DND-41 (cell line): Measurements from ENCODE around the gene GTSE1.

Experiments
- ATAC-seq: fragments of 200-7000 bp; cut with Tn5 transposase; 3 replicates; pipeline ENCODE4 v1.9.1; 2021; ENCODE audit warnings: low read depth; ENCODE audit not compliant: insufficient read depth
- DNase-seq: peaks from one replicate; pipeline ENCODE4 v3.0.0-alpha.2; 2020
- H2AFZ ChIP-seq: 2 replicates; pipeline ENCODE4 v1.6.0; 2012; ENCODE audit warnings: low read depth, low read length
- H3K27ac ChIP-seq: 2 replicates; pipeline ENCODE4 v1.5.1; 2012; ENCODE audit warnings: low read length, inconsistent platforms
- H3K27me3 ChIP-seq: fragments of 200-600 bp; sonication (generic); 2 replicates; pipeline ENCODE4 v1.6.0; 2012; ENCODE audit warnings: low read length, mild to moderate bottlenecking, inconsistent platforms; ENCODE audit not compliant: insufficient read depth, poor library complexity
- H3K36me3 ChIP-seq: 2 replicates; pipeline ENCODE4 v1.5.1; 2012; ENCODE audit warnings: low read length, inconsistent platforms; ENCODE audit not compliant: insufficient read depth
- H3K4me1 ChIP-seq: 2 replicates; pipeline ENCODE4 v1.5.1; 2012; ENCODE audit warnings: mild to moderate bottlenecking, low read length; ENCODE audit not compliant: insufficient read depth
- H3K4me2 ChIP-seq: 2 replicates; pipeline ENCODE4 v1.6.0; 2012; ENCODE audit warnings: mild to moderate bottlenecking, moderate library complexity, low read length, inconsistent platforms; ENCODE audit not compliant: insufficient read depth
- H3K4me3 ChIP-seq, 2 experiments: fragments of 200-600 bp in 1 of 2; shearing (Covaris generic) in 1 of 2; 2 replicates each; pipeline ENCODE4 v1.5.1; 2012 to 2016; ENCODE audit warnings: inconsistent platforms in 2 of 2, low read length in 2 of 2, mild to moderate bottlenecking in 2 of 2, low read depth in 1 of 2, moderate library complexity in 1 of 2
- H3K79me2 ChIP-seq: 2 replicates; pipeline ENCODE4 v1.6.0; 2012; ENCODE audit warnings: low read length, inconsistent platforms; ENCODE audit not compliant: insufficient read depth
- H3K9ac ChIP-seq: 2 replicates; pipeline ENCODE4 v1.6.0; 2012; ENCODE audit warnings: low read depth, mild to moderate bottlenecking, inconsistent platforms, low read length, moderate library complexity
- H3K9me3 ChIP-seq: 2 replicates; pipeline ENCODE4 v1.5.1; 2012; ENCODE audit warnings: low read length, moderate library complexity, mild to moderate bottlenecking, inconsistent platforms; ENCODE audit not compliant: insufficient read depth, severe bottlenecking
- H4K20me1 ChIP-seq: 2 replicates; pipeline ENCODE4 v1.6.0; 2012; ENCODE audit warnings: low read length; ENCODE audit not compliant: insufficient read depth
- EZH2 ChIP-seq: IDR thresholded peaks from 3 replicates; pipeline ENCODE4 v1.6.1; 2012; ENCODE audit warnings: borderline replicate concordance, low read depth, mild to moderate bottlenecking, moderate library complexity, low read length, inconsistent platforms; ENCODE audit not compliant: severe bottlenecking
- TF ChIP-seq, protein P1 (sequence below): IDR thresholded peaks from 2 replicates; pipeline ENCODE4 v1.5.1; 2012; ENCODE audit warnings: borderline replicate concordance, low read length, moderate library complexity, mild to moderate bottlenecking; ENCODE audit not compliant: poor library complexity, severe bottlenecking; ENCODE audit errors: extremely low read depth

The GTSE1 gene

DNA sequence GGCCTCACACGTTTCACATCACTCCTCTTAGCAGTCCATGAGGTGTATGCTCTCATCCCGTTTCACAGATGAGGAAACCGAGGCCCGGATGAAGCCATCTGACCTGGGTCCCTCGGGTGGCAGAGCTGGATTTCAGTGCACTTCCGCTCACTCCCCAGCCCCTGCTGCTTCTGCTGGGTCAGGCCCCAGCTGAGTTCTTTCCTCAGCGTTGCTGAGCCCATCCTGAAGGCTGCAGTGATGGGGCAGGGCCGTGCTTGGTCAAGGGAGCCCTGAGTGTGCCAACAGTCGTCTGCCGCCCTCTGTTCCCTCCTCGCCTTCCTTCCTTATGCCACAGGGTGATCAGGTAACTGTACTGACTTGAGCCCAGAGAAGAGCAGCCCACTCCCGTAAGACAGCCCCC lies 51.0 kb downstream of the GTSE1 start:
- Histone ChIP-seq H3K79me2 (peaks cover 14% of the 10 kb centered on the region; the same call in 1 of the 2 replicates), H3K36me3 (peaks cover 98% of the 10 kb centered on the region), H2AFZ (no peak overlapping the region), H3K4me2 (no peak overlapping the region), H3K9me3 (no peaks in the 10 kb centered on the region), H3K27me3 (no peaks in the 10 kb centered on the region), H3K9ac (no peak overlapping the region), H3K27ac (no peak overlapping the region), H4K20me1 (peaks cover 24% of the 10 kb centered on the region), H3K4me1 (no peaks in the 10 kb centered on the region), H3K4me3 (no peak overlapping the region)
- no peak for DNase-seq
- TF ChIP-seq, protein P1, sequence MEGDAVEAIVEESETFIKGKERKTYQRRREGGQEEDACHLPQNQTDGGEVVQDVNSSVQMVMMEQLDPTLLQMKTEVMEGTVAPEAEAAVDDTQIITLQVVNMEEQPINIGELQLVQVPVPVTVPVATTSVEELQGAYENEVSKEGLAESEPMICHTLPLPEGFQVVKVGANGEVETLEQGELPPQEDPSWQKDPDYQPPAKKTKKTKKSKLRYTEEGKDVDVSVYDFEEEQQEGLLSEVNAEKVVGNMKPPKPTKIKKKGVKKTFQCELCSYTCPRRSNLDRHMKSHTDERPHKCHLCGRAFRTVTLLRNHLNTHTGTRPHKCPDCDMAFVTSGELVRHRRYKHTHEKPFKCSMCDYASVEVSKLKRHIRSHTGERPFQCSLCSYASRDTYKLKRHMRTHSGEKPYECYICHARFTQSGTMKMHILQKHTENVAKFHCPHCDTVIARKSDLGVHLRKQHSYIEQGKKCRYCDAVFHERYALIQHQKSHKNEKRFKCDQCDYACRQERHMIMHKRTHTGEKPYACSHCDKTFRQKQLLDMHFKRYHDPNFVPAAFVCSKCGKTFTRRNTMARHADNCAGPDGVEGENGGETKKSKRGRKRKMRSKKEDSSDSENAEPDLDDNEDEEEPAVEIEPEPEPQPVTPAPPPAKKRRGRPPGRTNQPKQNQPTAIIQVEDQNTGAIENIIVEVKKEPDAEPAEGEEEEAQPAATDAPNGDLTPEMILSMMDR: no peak
- TF ChIP-seq EZH2: no peak
- no peak for ATAC-seq

DNA sequence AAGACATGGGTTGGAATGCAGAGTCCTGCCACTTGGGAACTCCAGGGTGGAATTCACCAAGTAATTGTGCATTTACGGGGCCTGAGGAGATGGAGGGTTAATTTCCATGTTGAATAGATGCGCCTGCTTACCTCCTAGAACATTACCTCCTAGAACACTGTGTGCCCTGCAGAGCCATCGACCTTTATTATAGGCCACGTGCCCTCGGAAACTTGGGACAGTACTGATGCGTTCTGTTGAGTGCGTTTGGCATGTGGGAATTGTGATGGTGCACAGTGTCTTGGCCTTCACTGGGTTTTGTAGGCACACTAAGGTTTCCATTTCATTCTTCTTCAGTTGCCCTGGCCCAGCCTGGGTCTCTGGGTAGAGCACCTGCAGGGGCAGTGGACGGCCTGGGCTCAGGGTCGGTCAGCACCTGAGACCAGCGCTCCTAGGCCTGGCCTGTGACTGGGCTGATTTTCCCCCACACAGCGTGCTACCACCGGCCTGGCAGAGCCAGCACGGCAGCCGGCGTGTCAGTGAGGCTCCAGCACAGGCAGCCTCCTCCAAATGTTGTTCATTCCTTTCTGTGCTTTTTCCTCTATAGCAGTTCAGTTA lies 51.5 kb downstream of the GTSE1 start:
- H3K4me3 ChIP-seq: no peak overlapping the region
- H3K27ac ChIP-seq: no peak overlapping the region
- TF ChIP-seq, protein P1: no peak
- no peak for TF ChIP-seq EZH2
- peaks cover 14% of the 10 kb centered on the region; the same call in 1 of the 2 replicates for H3K79me2 ChIP-seq
- no peak for DNase-seq
- no peak overlapping the region for H2AFZ ChIP-seq
- H4K20me1 ChIP-seq: peaks cover 30% of the 10 kb centered on the region
- H3K4me1 ChIP-seq: no peaks in the 10 kb centered on the region
- H3K9ac ChIP-seq: no peak overlapping the region
- no peak overlapping the region for H3K4me2 ChIP-seq
- no peak for ATAC-seq
- no peaks in the 10 kb centered on the region for H3K9me3 ChIP-seq
- H3K36me3 ChIP-seq: peaks cover 98% of the 10 kb centered on the region
- no peaks in the 10 kb centered on the region for H3K27me3 ChIP-seq

DNA sequence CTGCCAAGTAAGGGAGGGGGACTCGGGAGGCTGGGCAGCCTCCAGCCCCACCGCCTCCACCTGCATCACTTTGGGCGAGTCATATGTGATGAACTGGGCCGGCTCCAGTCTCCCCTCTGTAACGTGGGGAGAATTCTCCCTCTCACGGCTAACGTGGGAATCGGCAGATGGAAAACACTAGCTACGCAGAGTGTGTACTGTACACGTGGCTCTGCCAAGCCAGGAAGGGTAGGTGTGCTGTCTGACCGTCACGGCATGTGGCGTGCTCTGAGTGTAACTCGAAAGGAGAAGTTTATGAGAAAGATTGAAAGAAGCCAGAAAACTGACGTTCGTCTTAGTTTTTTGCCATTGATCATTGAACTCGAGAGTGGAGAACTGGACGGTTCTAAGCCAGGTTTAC lies 52.6 kb downstream of the GTSE1 start:
- H3K27me3 ChIP-seq: no peaks in the 10 kb centered on the region
- H3K36me3 ChIP-seq: peaks cover 98% of the 10 kb centered on the region
- H3K9me3 ChIP-seq: no peaks in the 10 kb centered on the region
- TF ChIP-seq, protein P1: no peak
- TF ChIP-seq EZH2: no peak
- H3K27ac ChIP-seq: no peak overlapping the region
- H2AFZ ChIP-seq: no peak overlapping the region
- no peak overlapping the region for H3K4me2 ChIP-seq
- DNase-seq (no peak), ATAC-seq (no peak)
- H3K79me2 ChIP-seq: 0 out of 2 replicates have a peak, but pooled peaks cover 8% of the 10 kb centered on the region
- H3K9ac ChIP-seq: no peak overlapping the region
- no peaks in the 10 kb centered on the region for H3K4me1 ChIP-seq
- peaks cover 36% of the 10 kb centered on the region for H4K20me1 ChIP-seq
- no peak overlapping the region for H3K4me3 ChIP-seq

DNA sequence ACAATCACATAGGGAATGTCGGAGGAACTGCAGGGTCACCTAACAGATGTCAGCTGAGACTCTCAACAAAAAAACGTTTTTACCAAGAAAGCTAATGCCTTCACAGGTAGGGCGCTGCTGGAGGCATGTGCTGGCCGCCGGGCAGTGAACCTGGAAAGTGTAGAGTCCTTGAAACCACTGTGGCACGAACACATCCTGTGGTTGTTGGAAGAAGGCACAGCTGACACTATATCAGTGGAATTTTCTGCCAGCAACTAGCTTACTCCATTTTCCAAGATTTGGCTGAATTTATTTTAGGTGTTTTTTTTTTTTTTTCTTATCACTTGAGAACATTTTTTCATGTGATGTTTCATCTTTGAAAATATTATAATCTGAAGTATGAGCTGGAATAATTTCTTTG lies 53.0 kb downstream of the GTSE1 start:
- H3K4me1 ChIP-seq: no peaks in the 10 kb centered on the region
- H3K36me3 ChIP-seq: peaks cover 98% of the 10 kb centered on the region
- ATAC-seq (no peak), DNase-seq (no peak)
- no peak overlapping the region for H2AFZ ChIP-seq
- H3K79me2 ChIP-seq: 0 out of 2 replicates have a peak, but pooled peaks cover 5% of the 10 kb centered on the region
- TF ChIP-seq EZH2: no peak
- TF ChIP-seq, protein P1: no peak
- H3K9me3 ChIP-seq: no peaks in the 10 kb centered on the region
- H3K27me3 ChIP-seq: no peaks in the 10 kb centered on the region
- no peak overlapping the region for H3K4me3 ChIP-seq
- H3K9ac ChIP-seq: no peak overlapping the region
- H4K20me1 ChIP-seq: peaks cover 39% of the 10 kb centered on the region
- H3K4me2 ChIP-seq: no peak overlapping the region
- no peak overlapping the region for H3K27ac ChIP-seq
